SK-N-SH (cell line): ENCODE measurements around the gene PRDX6. TPM values are rescaled to one million over a fixed set of nuclear protein-coding genes. Genes with fewer than 3 reads are reported as not detected.
"Not testable (repeated sequence)": the region's sequence is repeated elsewhere in the genome, so short reads cannot be mapped to it uniquely, and the experiment has no call there.

Source experiments
- CTCF ChIA-PET: fragments of 300-600, 350-600 bp; formaldehyde crosslinking; extraction: SDS; loops from one replicate; lab custom pipeline; 2021; lab: Yijun Ruan, JAX
- POLR2A ChIA-PET: fragments of 350-600 bp; sonication (Branson Sonifier 250); formaldehyde crosslinking; extraction: SDS; loops from one replicate; lab custom pipeline; 2020; ENCODE audit warnings: antibody characterized with exemption, inconsistent platforms; lab: Yijun Ruan, JAX
- DNase-seq: peaks from one replicate; pipeline ENCODE4 v3.0.0; 2012
- H2AFZ ChIP-seq: fragments of 200-600 bp; sonication (generic); 2 replicates; pipeline ENCODE4 v1.8.1; 2016; ENCODE audit warnings: antibody characterized with exemption, mild to moderate bottlenecking, low read depth
- H3F3A ChIP-seq: fragments of 200-600 bp; sonication (generic); replicated peaks from 2 replicates; pipeline ENCODE3; 2016; ENCODE audit warnings: antibody characterized with exemption, mild to moderate bottlenecking; ENCODE audit not compliant: insufficient read depth
- H3K27ac ChIP-seq, 2 experiments: fragments of 200-500 bp in 1 of 2; fragments of 200-600 bp in 1 of 2; sonication (Bioruptor generic) in 1 of 2; sonication (generic), shearing (Covaris generic) in 1 of 2; 2 replicates each; pipeline versions ENCODE4 v1.5.1 to v1.6.1; 2014 to 2016; ENCODE audit warnings: low read depth in 2 of 2, inconsistent platforms in 1 of 2, low read length in 1 of 2, mild to moderate bottlenecking in 1 of 2, mixed read lengths in 1 of 2
- H3K27me3 ChIP-seq: fragments of 200-600 bp; sonication (generic), shearing (Covaris generic); 2 replicates; pipeline ENCODE4 v1.6.1; 2016; ENCODE audit warnings: mixed run types; ENCODE audit not compliant: insufficient read depth
- H3K36me3 ChIP-seq, 2 experiments: fragments of 200-500 bp in 1 of 2; fragments of 200-600 bp in 1 of 2; sonication (Bioruptor generic) in 1 of 2; sonication (generic) in 1 of 2; replicated peaks in 1 of 2; 2 replicates each; pipeline versions ENCODE3 to v1.5.1; 2014 to 2016; ENCODE audit warnings: low read length in 1 of 2, mild to moderate bottlenecking in 1 of 2; ENCODE audit not compliant: insufficient read depth in 2 of 2, control insufficient read depth in 1 of 2
- H3K4me1 ChIP-seq, 2 experiments: fragments of 200-500 bp in 1 of 2; fragments of 200-600 bp in 1 of 2; sonication (Bioruptor generic) in 1 of 2; sonication (generic), shearing (Covaris generic) in 1 of 2; 2 replicates each; pipeline versions ENCODE4 v1.5.1 to v1.6.1; 2014 to 2016; ENCODE audit warnings: low read depth in 1 of 2, low read length in 1 of 2, mixed run types in 1 of 2; ENCODE audit not compliant: insufficient read depth in 2 of 2, control insufficient read depth in 1 of 2
- H3K4me2 ChIP-seq: fragments of 200-600 bp; sonication (generic), shearing (Covaris generic); 2 replicates; pipeline ENCODE4 v1.6.1; 2017; ENCODE audit warnings: mixed run types
- H3K4me3 ChIP-seq, 2 experiments: fragments of 200-500 bp in 1 of 2; fragments of 200-600 bp in 1 of 2; sonication (Bioruptor generic) in 1 of 2; sonication (generic), shearing (Covaris generic) in 1 of 2; 2 replicates each; pipeline versions ENCODE4 v1.5.1 to v1.8.1; 2014 to 2016; ENCODE audit warnings: low read depth in 2 of 2, inconsistent platforms in 1 of 2, low read length in 1 of 2, mild to moderate bottlenecking in 1 of 2, mixed read lengths in 1 of 2, moderate library complexity in 1 of 2
- H3K79me2 ChIP-seq: fragments of 200-600 bp; sonication (generic); 2 replicates; pipeline ENCODE4 v1.8.1; 2017; ENCODE audit warnings: mild to moderate bottlenecking; ENCODE audit not compliant: insufficient read depth
- H3K9ac ChIP-seq: fragments of 200-600 bp; sonication (generic); 2 replicates; pipeline ENCODE4 v1.6.1; 2017; ENCODE audit warnings: mixed run types
- H3K9me2 ChIP-seq: fragments of 200-600 bp; sonication (generic); 2 replicates; pipeline ENCODE4 v1.6.1; 2017; ENCODE audit warnings: mixed run types
- H3K9me3 ChIP-seq: fragments of 200-600 bp; sonication (generic); 2 replicates; pipeline ENCODE4 v1.6.1; 2017; ENCODE audit warnings: mixed run types, mild to moderate bottlenecking, moderate library complexity
- H4K20me1 ChIP-seq: fragments of 200-600 bp; sonication (generic); 2 replicates; pipeline ENCODE4 v1.6.1; 2017; ENCODE audit warnings: mild to moderate bottlenecking, mixed run types; ENCODE audit not compliant: insufficient read depth
- ELF1 ChIP-seq: IDR thresholded peaks from 2 replicates; pipeline ENCODE4 v1.4.0; 2012
- FOXJ3 ChIP-seq: sonication (generic); formaldehyde crosslinking; IDR thresholded peaks from 2 replicates; pipeline ENCODE4 v1.5.1; 2020; ENCODE audit warnings: mild to moderate bottlenecking, missing genetic modification reagents
- FOXM1 ChIP-seq: IDR thresholded peaks from 2 replicates; pipeline ENCODE4 v1.4.0; 2012; ENCODE audit warnings: low read depth, mild to moderate bottlenecking
- GABPA ChIP-seq: IDR thresholded peaks from 2 replicates; pipeline ENCODE4 v1.4.0; 2012; ENCODE audit warnings: low read depth, mild to moderate bottlenecking
- NFIC ChIP-seq: IDR thresholded peaks from 2 replicates; pipeline ENCODE4 v1.4.0; 2012; ENCODE audit warnings: borderline replicate concordance
- NRF1 ChIP-seq: IDR thresholded peaks from 2 replicates; pipeline ENCODE4 v1.6.1; 2012; ENCODE audit warnings: low read depth, mild to moderate bottlenecking, low read length
- POLR2AphosphoS5 ChIP-seq: IDR thresholded peaks from 2 replicates; pipeline ENCODE4 v1.6.1; 2012; ENCODE audit warnings: low read depth, low read length
- RAD21 ChIP-seq: IDR thresholded peaks from 2 replicates; pipeline ENCODE4 v1.6.1; 2012; ENCODE audit warnings: mild to moderate bottlenecking, low read length
- RCOR1 ChIP-seq: fragments of 150-350 bp; IDR thresholded peaks from 2 replicates; pipeline ENCODE4 v1.6.1; 2017; ENCODE audit warnings: antibody characterized with exemption, low read length
- RXRA ChIP-seq: IDR thresholded peaks from 2 replicates; pipeline ENCODE4 v1.4.0; 2012; ENCODE audit warnings: low read depth, mild to moderate bottlenecking, borderline replicate concordance
- SMC3 ChIP-seq: IDR thresholded peaks from 2 replicates; pipeline ENCODE4 v1.6.1; 2012; ENCODE audit warnings: low read depth, low read length, improper control_type of control experiment
- TAF1 ChIP-seq: IDR thresholded peaks from 2 replicates; pipeline ENCODE4 v1.6.1; 2012; ENCODE audit warnings: low read depth, mild to moderate bottlenecking, low read length, moderate library complexity, borderline replicate concordance
- TEAD4 ChIP-seq: IDR thresholded peaks from 2 replicates; pipeline ENCODE4 v1.4.0; 2012; ENCODE audit warnings: mild to moderate bottlenecking, borderline replicate concordance; ENCODE audit not compliant: insufficient read depth
- WGBS: methylation state at CpG from one replicate; pipeline ENCODE4 v1.1.6; 2017; ENCODE audit warnings: low lambda C conversion rate; 5-methylcytosine and 5-hydroxymethylcytosine counted together
- polyA plus RNA-seq, 3 experiments: library from polyadenylated mRNA; depleted of rRNA; stranded (reverse); fragments of >200 nt; gene quantifications; 2 replicates each; pipeline ENCODE4 v1.2.3, GENCODE V29; 2012
- TF ChIP-seq, protein P1 (sequence below): IDR thresholded peaks from 2 replicates; pipeline ENCODE4 v1.6.1; 2012; ENCODE audit warnings: mild to moderate bottlenecking, low read depth, low read length, moderate library complexity

Gene PRDX6
- polyA plus RNA-seq, 1 of the 3 experiments (the other 2 are of a cell fraction), result 224 TPM

DNA sequence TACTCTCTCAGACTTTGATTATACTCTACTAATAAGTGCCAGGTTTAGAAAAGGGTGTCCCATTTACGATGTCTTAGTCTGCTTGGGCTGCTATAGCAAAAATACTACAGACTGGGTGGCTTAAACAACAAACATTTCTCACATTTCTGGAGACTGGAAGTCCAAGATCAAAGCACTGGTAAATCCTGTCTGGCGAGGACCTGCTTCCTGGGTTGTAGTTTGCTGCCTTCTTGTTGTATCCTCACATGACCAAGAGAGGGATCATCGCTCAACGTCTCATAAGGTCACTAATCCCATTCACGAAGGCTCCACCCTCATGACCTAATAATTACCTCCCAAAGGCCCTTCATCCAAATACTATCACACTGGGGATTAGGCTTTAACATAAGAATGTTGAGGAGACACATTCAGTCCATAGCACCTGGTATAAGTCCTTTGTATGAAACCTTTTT is 12.0 kb downstream of the PRDX6 start:
- CTCF ChIA-PET, result no interaction called here
- no peak overlapping the region for H3K27ac ChIP-seq
- H3K9me2 ChIP-seq, result no peaks in the 10 kb centered on the region
- no peaks in the 10 kb centered on the region for H3K4me1 ChIP-seq
- H3K36me3 ChIP-seq, result peaks cover 48 to 52% of the 10 kb centered on the region in 2 experiments
- H3K9ac ChIP-seq, result no peak overlapping the region
- no peaks in the 10 kb centered on the region for H4K20me1 ChIP-seq
- no peak overlapping the region for H2AFZ ChIP-seq
- no peaks in the 10 kb centered on the region for H3K9me3 ChIP-seq
- H3F3A ChIP-seq, result peaks cover 9% of the 10 kb centered on the region
- peaks cover 2% of the 10 kb centered on the region; the same call in 1 of the 2 replicates for H3K79me2 ChIP-seq
- H3K4me2 ChIP-seq, result no peak overlapping the region
- no peaks in the 10 kb centered on the region for H3K27me3 ChIP-seq
- no peak for DNase-seq
- WGBS, result 96% methylated on average over 5 of the region's 5 CpGs
- TF ChIP-seq TAF1 (no peak), RXRA (no peak), RAD21 (0 out of 2 replicates have a peak, but pooled peaks have one; percentile 5)
- H3K4me3 ChIP-seq, result no peak overlapping the region
- POLR2A ChIA-PET, result no interaction called here

DNA sequence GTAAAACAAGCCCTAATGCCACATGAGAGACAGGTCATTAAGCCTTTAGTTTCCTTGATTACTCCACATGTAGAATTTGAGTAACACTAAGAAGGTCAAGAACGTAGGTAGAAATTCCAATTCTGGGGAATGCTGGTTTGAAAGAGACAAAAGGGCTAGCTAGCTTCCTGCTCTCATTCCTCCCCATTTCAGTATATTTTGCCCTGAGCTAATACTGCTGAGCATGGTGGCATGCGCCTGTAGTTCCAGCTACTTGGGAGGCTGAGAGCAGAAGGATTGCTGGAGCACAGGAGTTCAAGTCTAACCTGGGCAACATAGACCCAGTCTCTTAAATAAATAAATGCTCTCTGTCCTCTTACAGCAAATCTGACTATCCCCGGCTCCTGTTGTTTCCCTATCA is 12.8 kb downstream of the PRDX6 start:
- no peak overlapping the region for H3K27ac ChIP-seq
- 90% methylated on average over 3 of the region's 3 CpGs for WGBS
- peaks cover 9% of the 10 kb centered on the region for H3F3A ChIP-seq
- no peak overlapping the region for H3K4me2 ChIP-seq
- H3K79me2 ChIP-seq, result no peaks in the 10 kb centered on the region
- POLR2A ChIA-PET, result no interaction called here
- no peaks in the 10 kb centered on the region for H3K9me2 ChIP-seq
- no peak for DNase-seq
- TF ChIP-seq POLR2AphosphoS5 (0 out of 2 replicates have a peak, but pooled peaks have one; percentile 20), TEAD4 (no peak)
- TF ChIP-seq, all 33 proteins: peak for 1
- peaks cover 41 to 45% of the 10 kb centered on the region in 2 experiments for H3K36me3 ChIP-seq
- H2AFZ ChIP-seq, result no peak overlapping the region
- H3K9me3 ChIP-seq, result no peaks in the 10 kb centered on the region
- H3K4me1 ChIP-seq, result no peaks in the 10 kb centered on the region
- CTCF ChIA-PET, result no interaction called here
- H4K20me1 ChIP-seq, result no peaks in the 10 kb centered on the region
- no peak overlapping the region for H3K9ac ChIP-seq
- H3K27me3 ChIP-seq, result no peaks in the 10 kb centered on the region
- no peak overlapping the region for H3K4me3 ChIP-seq

DNA sequence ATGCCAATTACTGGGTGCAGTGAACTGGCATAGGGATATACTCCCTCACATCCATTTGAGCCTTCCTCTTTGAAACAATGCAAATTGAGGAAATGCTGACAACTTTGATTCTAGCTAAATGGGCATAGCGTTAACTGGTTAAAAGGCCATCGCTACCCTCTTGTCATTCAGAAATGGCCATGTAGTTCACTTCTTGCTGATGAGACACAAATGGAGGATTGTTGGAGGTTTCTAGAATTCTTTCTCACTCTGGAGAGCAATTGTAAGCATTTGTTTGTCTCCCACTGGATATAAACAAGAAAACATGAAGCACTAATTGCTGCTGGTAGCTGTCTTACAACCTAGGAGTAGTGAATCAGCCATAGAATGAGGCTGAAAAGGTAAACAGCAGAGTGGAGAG is 14.4 kb downstream of the PRDX6 start:
- no peaks in the 10 kb centered on the region for H3K4me1 ChIP-seq
- peaks cover 5% of the 10 kb centered on the region for H3F3A ChIP-seq
- H3K27ac ChIP-seq, result no peak overlapping the region
- H3K27me3 ChIP-seq, result no peaks in the 10 kb centered on the region
- no peak overlapping the region for H2AFZ ChIP-seq
- H3K4me2 ChIP-seq, result no peak overlapping the region
- H3K79me2 ChIP-seq, result no peaks in the 10 kb centered on the region
- no peak overlapping the region for H3K9ac ChIP-seq
- peaks cover 25 to 29% of the 10 kb centered on the region in 2 experiments for H3K36me3 ChIP-seq
- no peak for DNase-seq
- WGBS, result 100% methylated on average over 2 of the region's 2 CpGs
- H3K9me2 ChIP-seq, result no peaks in the 10 kb centered on the region
- no peak overlapping the region for H3K4me3 ChIP-seq
- no peaks in the 10 kb centered on the region for H4K20me1 ChIP-seq
- TF ChIP-seq NFIC (no peak), FOXM1 (no peak), FOXJ3 (CRISPR knock-in tag) (no peak), RAD21 (no peak), RCOR1 (no peak), RXRA (no peak), SMC3 (no peak), ELF1 (no peak), GABPA (no peak), NRF1 (no peak)
- TF ChIP-seq, protein P1, sequence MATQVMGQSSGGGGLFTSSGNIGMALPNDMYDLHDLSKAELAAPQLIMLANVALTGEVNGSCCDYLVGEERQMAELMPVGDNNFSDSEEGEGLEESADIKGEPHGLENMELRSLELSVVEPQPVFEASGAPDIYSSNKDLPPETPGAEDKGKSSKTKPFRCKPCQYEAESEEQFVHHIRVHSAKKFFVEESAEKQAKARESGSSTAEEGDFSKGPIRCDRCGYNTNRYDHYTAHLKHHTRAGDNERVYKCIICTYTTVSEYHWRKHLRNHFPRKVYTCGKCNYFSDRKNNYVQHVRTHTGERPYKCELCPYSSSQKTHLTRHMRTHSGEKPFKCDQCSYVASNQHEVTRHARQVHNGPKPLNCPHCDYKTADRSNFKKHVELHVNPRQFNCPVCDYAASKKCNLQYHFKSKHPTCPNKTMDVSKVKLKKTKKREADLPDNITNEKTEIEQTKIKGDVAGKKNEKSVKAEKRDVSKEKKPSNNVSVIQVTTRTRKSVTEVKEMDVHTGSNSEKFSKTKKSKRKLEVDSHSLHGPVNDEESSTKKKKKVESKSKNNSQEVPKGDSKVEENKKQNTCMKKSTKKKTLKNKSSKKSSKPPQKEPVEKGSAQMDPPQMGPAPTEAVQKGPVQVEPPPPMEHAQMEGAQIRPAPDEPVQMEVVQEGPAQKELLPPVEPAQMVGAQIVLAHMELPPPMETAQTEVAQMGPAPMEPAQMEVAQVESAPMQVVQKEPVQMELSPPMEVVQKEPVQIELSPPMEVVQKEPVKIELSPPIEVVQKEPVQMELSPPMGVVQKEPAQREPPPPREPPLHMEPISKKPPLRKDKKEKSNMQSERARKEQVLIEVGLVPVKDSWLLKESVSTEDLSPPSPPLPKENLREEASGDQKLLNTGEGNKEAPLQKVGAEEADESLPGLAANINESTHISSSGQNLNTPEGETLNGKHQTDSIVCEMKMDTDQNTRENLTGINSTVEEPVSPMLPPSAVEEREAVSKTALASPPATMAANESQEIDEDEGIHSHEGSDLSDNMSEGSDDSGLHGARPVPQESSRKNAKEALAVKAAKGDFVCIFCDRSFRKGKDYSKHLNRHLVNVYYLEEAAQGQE, result no peak
- no peaks in the 10 kb centered on the region for H3K9me3 ChIP-seq
- ChIA-PET POLR2A (no interaction called here), CTCF (interaction anchor here (1.6 kb wide), 1 partner anchor 13 kb away, joined by 3 read pairs; no protein-coding TSS in a partner anchor)

DNA sequence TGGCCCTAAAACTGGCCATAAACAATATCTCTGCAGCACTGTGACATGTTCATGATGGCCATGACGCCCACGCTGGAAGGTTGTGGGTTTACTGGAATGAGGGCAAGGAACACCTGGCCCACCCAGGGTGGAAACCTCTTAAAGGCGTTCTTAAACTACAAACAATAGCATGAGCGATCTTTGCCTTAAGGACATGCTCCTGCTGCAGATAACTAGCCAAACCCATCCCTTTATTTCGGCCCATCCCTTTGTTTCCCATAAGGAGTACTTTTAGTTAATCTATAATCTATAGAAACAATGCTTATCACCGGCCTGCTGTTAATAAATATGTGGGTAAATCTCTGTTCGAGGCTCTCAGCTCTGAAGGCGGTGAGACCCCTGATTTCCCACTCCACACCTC is 16.0 kb downstream of the PRDX6 start:
- H3K9ac ChIP-seq, H3K27ac ChIP-seq, H2AFZ ChIP-seq, H3F3A ChIP-seq, H3K4me2 ChIP-seq, H3K4me1 ChIP-seq, CTCF ChIA-PET, H3K27me3 ChIP-seq, H3K9me2 ChIP-seq, H4K20me1 ChIP-seq, H3K4me3 ChIP-seq, H3K9me3 ChIP-seq, H3K79me2 ChIP-seq, POLR2A ChIA-PET, DNase-seq: not testable (repeated sequence)
- 92% methylated on average over 8 of the region's 8 CpGs for WGBS
- peaks cover 13% of the 10 kb centered on the region in 2 experiments for H3K36me3 ChIP-seq
